ENCODE measurements around the gene RNF222.
"Not testable (repeated sequence)": the region's sequence is repeated elsewhere in the genome, so short reads cannot be mapped to it uniquely, and the experiment has no call there.

Gene RNF222

DNA sequence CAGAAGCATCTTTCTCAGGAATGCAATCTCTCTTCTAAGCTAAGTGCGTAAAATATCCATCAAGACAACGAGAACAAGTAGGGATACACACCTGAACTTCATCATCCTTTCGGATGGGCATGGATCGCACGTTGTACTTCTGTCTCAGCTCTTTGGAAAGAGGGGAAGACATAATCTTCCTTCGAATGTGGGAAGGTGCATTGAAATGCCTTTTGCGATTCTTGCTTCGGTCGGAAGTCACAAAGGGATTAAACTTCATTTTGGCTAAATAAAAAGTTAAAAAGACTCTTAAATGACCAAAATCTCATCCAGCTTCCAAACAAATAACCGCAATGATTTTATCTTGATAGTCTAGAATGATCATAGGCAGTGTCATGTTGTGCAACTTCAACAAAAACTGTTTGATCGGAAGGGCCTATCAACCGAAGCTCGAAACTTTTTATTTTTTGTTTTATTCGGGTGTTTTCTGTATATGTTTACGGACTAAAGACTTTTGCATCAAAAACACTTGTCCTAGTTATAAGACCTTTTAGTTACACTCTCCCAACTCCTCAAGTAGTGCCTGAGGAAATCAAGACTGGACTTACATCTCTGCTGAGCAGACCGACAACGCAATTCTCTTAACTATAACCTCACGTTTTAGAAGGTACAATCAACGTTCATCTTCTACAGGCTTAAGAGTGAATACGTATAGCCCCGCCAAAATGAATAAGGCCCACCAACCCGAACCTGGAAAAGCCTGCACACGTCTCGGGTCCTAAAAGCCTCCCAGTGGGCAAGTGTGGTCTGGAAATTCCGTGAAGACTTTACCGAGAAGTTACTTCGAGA is 15.4 kb downstream of the RNF222 start:
- no peak for DNase-seq (ENCODE audit: low spot score)
- Mint-ChIP-seq H3K4me1 (ENCODE audit: low read depth) (peaks cover 47% of the 10 kb centered on the region), H3K27me3 (ENCODE audit: low read depth) (no peaks in the 10 kb centered on the region), H3K4me3 (peak overlapping the region; percentile 89), H3K9me3 (no peaks in the 10 kb centered on the region), H3K27ac (peak overlapping the region; percentile 89), H3K36me3 (ENCODE audit: low read depth) (peaks cover 54% of the 10 kb centered on the region)

DNA sequence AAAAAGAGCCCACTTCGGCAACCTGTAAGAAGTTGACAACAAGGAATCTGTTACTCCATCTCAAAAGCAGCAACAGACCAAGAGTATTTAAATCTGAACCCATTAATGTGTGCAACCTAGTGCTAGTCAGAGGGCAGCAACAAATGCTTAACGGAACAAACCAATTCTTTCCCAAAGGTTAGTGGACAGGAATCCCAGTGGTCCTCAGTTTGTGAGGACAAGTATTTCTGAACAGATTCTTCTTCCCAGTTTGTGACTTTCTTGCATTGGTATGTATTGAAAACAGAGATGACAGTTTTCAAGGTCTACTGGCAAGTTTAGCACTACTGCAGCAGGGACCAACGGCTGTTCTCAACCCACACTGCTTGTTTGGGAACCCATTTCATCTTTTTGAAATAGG is 17.6 kb downstream of the RNF222 start:
- Mint-ChIP-seq H3K27ac (no peak overlapping the region), H3K4me3 (peak overlapping the region; percentile 89), H3K9me3 (no peaks in the 10 kb centered on the region)

DNA sequence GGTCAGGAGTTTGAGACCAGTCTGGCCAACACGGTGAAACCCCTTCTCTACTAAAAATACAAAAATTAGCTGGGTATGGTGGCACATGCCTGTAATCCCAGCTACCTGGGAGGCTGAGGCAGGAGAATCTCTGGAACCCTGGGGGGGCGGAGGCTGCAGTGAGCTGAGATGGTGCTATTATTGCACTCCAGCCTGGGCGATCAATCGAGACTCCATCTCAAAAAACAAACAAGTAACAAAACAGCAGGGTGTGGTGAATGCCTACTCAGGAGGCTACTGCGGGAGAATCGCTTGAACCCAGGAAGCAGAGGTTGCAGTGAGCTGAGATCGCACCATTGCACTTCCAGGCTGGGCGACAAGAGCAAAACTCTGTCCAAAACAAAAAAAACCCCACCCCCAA is 19.5 kb downstream of the RNF222 start:
- H3K9me3 Mint-ChIP-seq; DNase-seq (ENCODE audit: low spot score); H3K27ac Mint-ChIP-seq; H3K4me3 Mint-ChIP-seq; H3K27me3 Mint-ChIP-seq (ENCODE audit: low read depth): not testable (repeated sequence)
- H3K36me3 Mint-ChIP-seq (ENCODE audit: low read depth) = peaks cover 70% of the 10 kb centered on the region
- H3K4me1 Mint-ChIP-seq (ENCODE audit: low read depth) = peaks cover 55% of the 10 kb centered on the region

More for the DNA sequence above, 17.6 kb downstream of the RNF222 start:
- peaks cover 68% of the 10 kb centered on the region for H3K36me3 Mint-ChIP-seq (ENCODE audit: low read depth)
- peaks cover 56% of the 10 kb centered on the region for H3K4me1 Mint-ChIP-seq (ENCODE audit: low read depth)
- H3K27me3 Mint-ChIP-seq (ENCODE audit: low read depth) = no peaks in the 10 kb centered on the region
- DNase-seq (ENCODE audit: low spot score) = no peak

DNA sequence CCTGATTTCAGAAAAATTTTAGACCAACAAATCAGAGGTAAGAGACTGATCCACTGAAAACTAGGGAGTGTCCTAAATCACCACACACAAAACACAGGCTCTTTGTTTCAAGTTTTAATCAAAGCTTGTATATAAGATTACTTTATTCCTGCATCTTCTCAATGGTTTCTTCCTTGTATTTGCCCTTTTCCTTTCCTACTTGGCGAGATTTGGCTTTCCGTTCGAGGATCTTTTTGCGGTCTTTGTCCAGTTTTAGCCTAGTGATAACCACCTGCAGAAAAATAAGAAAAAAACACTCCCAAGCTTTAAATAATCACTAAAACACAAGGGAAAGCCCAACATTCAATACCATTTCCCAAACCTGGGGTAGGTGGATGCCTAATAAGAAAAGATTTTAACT is 20.2 kb downstream of the RNF222 start:
- H3K9me3 Mint-ChIP-seq = no peaks in the 10 kb centered on the region
- no peaks in the 10 kb centered on the region for H3K27me3 Mint-ChIP-seq (ENCODE audit: low read depth)
- H3K27ac Mint-ChIP-seq = peak overlapping the region; percentile 79
- H3K4me1 Mint-ChIP-seq (ENCODE audit: low read depth) = peaks cover 55% of the 10 kb centered on the region
- H3K4me3 Mint-ChIP-seq = peak overlapping the region; percentile 88
- H3K36me3 Mint-ChIP-seq (ENCODE audit: low read depth) = peaks cover 63% of the 10 kb centered on the region
- DNase-seq (ENCODE audit: low spot score) = no peak

DNA sequence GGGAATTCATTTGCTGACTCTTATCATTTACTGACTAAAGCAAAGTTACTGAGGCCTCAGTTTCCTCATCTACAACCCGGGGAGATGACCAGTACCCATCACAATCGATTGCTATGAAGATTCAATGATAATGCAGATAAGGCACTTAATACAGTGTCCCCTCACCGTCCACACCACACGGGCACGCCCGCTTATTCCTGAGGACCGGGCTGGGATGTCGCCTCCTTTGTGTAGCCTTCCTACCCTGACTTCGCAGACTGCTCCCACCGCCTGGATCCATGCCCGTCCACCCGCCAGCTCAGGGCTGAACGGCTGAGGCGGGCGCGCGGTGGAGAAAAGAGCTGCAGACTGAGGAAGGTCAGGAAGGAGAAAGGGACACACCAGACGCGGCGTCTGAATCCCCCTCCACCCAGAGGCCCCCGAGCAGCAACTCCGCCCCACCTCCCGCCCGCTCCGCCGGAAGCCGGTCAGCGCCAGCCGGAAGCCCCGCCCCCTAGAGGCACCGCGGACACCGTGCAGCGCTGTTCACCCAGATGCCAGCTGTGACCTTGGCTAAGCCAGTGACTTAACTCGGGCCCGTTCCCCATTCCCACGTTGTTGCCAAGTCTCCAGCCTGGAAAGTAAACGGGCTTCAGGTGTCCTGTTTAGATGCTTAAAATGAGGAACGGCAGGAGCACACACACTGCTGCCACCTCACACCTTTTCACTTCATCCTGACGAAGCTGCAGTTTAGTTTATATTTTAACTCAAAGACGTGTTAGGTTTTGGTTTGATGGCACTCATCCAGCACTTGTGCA is 21.2 kb downstream of the RNF222 start, which contains the start of gene KRABD2:
Gene KRABD2, minus strand, starts transcription at position 434 of the 797 bp plus-strand sequence.
- Mint-ChIP-seq H3K27ac (peak within 1 kb of the TSS; percentile 79), H3K27me3 (ENCODE audit: low read depth) (no peaks in the 10 kb centered on the region), H3K9me3 (no peaks in the 10 kb centered on the region), H3K4me1 (ENCODE audit: low read depth) (peaks cover 50% of the 10 kb centered on the region), H3K4me3 (peak within 1 kb of the TSS; percentile 88), H3K36me3 (ENCODE audit: low read depth) (peaks cover 55% of the 10 kb centered on the region)
- peak; percentile 88 for DNase-seq (ENCODE audit: low spot score)

DNA sequence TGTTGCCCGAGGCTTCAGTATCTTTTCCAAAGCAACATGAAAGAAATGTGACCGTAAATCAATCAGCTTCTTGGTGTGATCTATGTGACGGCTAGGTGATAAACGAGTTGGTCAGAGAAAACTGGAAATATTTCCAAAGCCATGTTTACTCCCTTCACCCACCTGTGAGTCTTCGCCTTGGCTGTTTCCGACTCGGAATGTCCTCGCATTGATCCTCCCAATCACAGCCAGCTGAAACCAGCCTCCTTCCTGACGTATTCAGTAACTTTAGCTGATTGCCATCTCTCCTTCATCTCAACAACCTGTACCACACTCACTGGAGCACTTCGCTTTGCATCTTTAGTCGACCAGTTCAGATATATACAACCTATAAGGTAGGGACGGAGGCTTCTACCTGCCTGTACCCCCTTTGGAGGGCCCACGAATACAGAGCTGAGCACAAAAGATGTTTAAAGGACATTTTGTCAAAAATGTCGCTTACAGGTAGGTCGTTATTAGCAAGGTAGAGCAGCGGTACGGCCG is 21.8 kb downstream of the RNF222 start:
- DNase-seq (ENCODE audit: low spot score) = no peak
- peaks cover 48% of the 10 kb centered on the region for H3K36me3 Mint-ChIP-seq (ENCODE audit: low read depth)
- H3K27me3 Mint-ChIP-seq (ENCODE audit: low read depth) = no peaks in the 10 kb centered on the region
- H3K27ac Mint-ChIP-seq = peak overlapping the region; percentile 79
- peak overlapping the region; percentile 88 for H3K4me3 Mint-ChIP-seq
- peaks cover 43% of the 10 kb centered on the region for H3K4me1 Mint-ChIP-seq (ENCODE audit: low read depth)
- H3K9me3 Mint-ChIP-seq = no peaks in the 10 kb centered on the region

DNA sequence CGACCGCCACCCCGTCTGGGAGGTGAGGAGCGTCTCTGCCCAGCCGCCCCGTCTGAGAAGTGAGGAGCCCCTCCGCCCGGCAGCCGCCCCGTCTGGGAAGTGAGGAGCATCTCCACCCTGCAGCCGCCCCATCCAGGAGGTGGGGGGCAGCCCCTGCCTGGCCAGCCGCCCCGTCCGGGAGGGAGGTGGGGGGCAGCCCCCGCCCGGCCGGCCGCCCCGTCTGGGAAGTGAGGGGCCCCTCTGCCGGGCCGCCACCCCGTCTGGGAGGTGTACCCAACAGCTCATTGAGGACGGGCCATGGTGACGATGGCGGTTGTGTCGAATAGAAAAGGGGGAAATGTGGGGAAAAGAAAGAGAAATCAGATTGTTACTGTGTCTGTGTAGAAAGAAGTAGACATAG is 23.8 kb downstream of the RNF222 start:
- H3K27ac Mint-ChIP-seq; H3K27me3 Mint-ChIP-seq (ENCODE audit: low read depth); H3K9me3 Mint-ChIP-seq; H3K4me3 Mint-ChIP-seq; DNase-seq (ENCODE audit: low spot score): not testable (repeated sequence)
- H3K36me3 Mint-ChIP-seq (ENCODE audit: low read depth) = peaks cover 37% of the 10 kb centered on the region
- peaks cover 30% of the 10 kb centered on the region for H3K4me1 Mint-ChIP-seq (ENCODE audit: low read depth)

DNA sequence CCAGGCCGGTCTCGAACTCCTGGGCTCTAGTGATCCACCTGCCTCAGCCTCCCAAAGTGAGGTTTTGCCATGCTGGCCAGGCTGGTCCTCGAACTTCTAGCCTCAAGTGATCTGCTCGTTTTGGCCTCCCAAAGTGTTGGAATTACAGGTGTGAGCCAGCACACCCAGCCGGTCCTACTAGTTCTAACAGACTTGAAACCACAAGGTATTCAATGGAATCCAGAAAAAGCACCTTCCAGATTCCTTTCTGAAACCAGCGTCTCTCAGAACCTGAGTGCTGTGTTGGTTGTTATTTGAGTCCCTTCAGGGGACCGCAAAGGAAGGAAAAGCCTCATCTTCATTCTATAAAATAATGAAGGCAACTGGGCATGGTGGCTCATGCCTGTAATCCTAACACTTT is 25.2 kb downstream of the RNF222 start:
- Mint-ChIP-seq H3K4me3 (no peak overlapping the region), H3K9me3 (no peaks in the 10 kb centered on the region), H3K36me3 (ENCODE audit: low read depth) (peaks cover 26% of the 10 kb centered on the region), H3K4me1 (ENCODE audit: low read depth) (peaks cover 21% of the 10 kb centered on the region), H3K27me3 (ENCODE audit: low read depth) (no peaks in the 10 kb centered on the region), H3K27ac (no peak overlapping the region)
- no peak for DNase-seq (ENCODE audit: low spot score)

DNA sequence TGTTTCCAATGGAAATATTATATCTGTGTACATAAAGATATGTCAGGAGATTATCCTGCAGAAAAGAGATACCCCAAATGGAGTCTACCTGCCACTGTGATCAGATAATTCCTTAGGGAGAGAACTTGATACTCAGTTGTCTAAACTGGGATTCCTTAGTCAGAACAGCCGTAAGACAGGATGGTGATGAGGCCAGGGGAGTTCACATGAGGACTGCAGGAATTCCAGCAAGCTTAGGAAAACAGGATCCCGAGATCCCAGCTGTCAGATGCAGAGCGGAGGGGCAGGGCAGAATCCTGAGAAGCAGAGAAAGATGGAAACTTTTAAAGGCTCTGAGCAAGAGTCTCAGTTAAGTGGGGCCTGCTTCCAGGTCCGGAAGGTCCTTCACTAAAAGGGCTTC is 25.8 kb downstream of the RNF222 start:
- no peak overlapping the region for H3K4me3 Mint-ChIP-seq
- peaks cover 19% of the 10 kb centered on the region for H3K36me3 Mint-ChIP-seq (ENCODE audit: low read depth)
- H3K4me1 Mint-ChIP-seq (ENCODE audit: low read depth) = peaks cover 15% of the 10 kb centered on the region

DNA sequence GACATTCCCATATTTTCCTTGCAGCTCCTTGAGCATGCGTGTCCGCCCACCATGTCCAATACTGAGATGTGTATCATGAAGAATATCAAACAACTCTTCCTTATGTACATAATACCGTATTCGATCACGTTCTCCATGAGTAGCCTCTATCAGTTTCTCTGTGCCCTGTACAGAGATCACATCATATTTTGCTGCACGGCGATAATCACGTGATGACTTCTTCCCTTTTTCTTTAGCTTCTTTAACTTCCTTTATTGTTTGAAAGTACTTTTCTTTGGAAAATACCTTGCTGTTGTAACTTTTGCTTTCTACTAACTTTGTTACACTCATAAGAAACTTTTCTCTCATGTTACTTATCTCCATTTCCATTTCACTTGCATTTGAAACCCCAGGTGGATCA is 27.7 kb downstream of the RNF222 start:
- DNase-seq (ENCODE audit: low spot score) = no peak
- Mint-ChIP-seq H3K4me3 (no peak overlapping the region), H3K36me3 (ENCODE audit: low read depth) (peaks cover 10% of the 10 kb centered on the region), H3K9me3 (no peaks in the 10 kb centered on the region), H3K4me1 (ENCODE audit: low read depth) (peaks cover 3% of the 10 kb centered on the region), H3K27ac (no peak overlapping the region), H3K27me3 (ENCODE audit: low read depth) (no peaks in the 10 kb centered on the region)

More for the DNA sequence above, 25.8 kb downstream of the RNF222 start:
- Mint-ChIP-seq H3K27ac (no peak overlapping the region), H3K27me3 (ENCODE audit: low read depth) (no peaks in the 10 kb centered on the region), H3K9me3 (no peaks in the 10 kb centered on the region)
- no peak for DNase-seq (ENCODE audit: low spot score)

DNA sequence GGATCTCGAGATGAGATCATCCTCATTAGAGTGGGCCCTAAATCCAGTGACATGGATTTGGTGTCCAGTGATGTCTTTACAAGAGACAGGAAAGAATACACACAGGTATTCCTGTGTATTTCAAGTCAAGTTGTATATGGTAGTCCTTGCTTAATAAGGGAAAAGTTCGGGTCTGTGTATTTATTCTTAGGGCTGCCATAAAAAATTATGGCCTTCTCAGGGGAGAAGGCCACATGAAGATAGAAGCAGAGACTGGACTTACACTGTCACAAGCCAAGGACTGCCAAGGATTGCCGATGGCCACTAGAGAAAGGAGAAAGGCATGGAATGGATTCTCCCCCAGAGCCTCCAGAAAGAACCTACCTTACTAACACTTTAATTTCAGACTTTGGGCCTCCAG is 29.4 kb downstream of the RNF222 start:
- Mint-ChIP-seq H3K4me3 (no peak overlapping the region), H3K9me3 (no peaks in the 10 kb centered on the region)

DNA sequence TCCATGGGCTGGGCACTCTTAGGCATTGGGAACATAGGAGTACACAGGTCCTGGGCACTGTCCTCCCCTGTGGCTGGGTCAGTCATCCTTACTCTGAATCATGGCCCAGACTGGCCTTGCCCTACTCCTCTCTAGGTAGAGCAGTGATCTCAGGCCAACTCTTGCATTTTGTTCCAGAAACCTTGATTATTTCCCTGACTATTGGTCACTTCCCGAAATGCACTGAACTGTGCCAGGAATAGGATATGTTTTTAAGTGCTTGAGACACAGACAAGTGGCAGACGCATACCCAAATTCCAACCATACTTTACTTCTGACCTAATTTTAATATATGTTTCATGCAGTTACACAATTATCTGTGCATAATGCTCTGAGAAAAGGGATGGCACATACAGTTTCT is 31.4 kb downstream of the RNF222 start:
- peaks cover 8% of the 10 kb centered on the region for H3K36me3 Mint-ChIP-seq (ENCODE audit: low read depth)
- no peak for DNase-seq (ENCODE audit: low spot score)
- no peaks in the 10 kb centered on the region for H3K9me3 Mint-ChIP-seq
- H3K4me3 Mint-ChIP-seq = no peak overlapping the region
- no peak overlapping the region for H3K27ac Mint-ChIP-seq
- no peaks in the 10 kb centered on the region for H3K27me3 Mint-ChIP-seq (ENCODE audit: low read depth)
- H3K4me1 Mint-ChIP-seq (ENCODE audit: low read depth) = peaks cover under 1% of the 10 kb centered on the region

More for the DNA sequence above, 29.4 kb downstream of the RNF222 start:
- Mint-ChIP-seq H3K27me3 (ENCODE audit: low read depth) (no peaks in the 10 kb centered on the region), H3K27ac (no peak overlapping the region), H3K4me1 (ENCODE audit: low read depth) (no peaks in the 10 kb centered on the region), H3K36me3 (ENCODE audit: low read depth) (peaks cover 8% of the 10 kb centered on the region)
- DNase-seq (ENCODE audit: low spot score) = no peak

DNA sequence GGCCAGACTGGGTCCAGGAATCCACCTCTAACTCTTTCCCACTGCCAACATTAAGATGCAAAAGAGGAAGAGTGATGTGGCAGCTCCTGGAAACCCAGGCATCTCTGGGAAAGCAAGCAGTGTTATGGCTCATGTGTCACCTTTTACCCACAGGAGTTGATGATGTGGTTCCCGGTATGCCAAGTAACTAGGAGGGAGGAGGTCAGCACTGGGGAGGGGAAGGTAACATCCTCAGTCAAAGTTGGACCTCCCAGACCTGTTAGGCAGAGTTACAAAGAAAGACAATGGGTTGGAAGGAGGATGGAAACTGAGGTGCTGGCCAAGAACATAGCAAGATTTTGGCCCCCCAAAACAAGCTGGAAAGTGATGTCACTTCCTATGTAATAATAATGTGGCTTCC is 32.5 kb downstream of the RNF222 start:
- Mint-ChIP-seq H3K27me3 (ENCODE audit: low read depth) (no peaks in the 10 kb centered on the region), H3K9me3 (no peaks in the 10 kb centered on the region), H3K36me3 (ENCODE audit: low read depth) (peaks cover 8% of the 10 kb centered on the region), H3K4me1 (ENCODE audit: low read depth) (peaks cover 5% of the 10 kb centered on the region), H3K27ac (no peak overlapping the region), H3K4me3 (no peak overlapping the region)
- DNase-seq (ENCODE audit: low spot score) = no peak

Data from T-helper 2 cell treated with Interferon-gamma antibody and Interleukin-4, amounts not matched to agents 5 μg/mL and 100 μg/mL, for 36 hours (primary cell).